ENCODE results near the gene COX7A2.
A peak's percentile ranks its signal among the peaks of the same experiment; 100 is the strongest.

The COX7A2 gene

DNA sequence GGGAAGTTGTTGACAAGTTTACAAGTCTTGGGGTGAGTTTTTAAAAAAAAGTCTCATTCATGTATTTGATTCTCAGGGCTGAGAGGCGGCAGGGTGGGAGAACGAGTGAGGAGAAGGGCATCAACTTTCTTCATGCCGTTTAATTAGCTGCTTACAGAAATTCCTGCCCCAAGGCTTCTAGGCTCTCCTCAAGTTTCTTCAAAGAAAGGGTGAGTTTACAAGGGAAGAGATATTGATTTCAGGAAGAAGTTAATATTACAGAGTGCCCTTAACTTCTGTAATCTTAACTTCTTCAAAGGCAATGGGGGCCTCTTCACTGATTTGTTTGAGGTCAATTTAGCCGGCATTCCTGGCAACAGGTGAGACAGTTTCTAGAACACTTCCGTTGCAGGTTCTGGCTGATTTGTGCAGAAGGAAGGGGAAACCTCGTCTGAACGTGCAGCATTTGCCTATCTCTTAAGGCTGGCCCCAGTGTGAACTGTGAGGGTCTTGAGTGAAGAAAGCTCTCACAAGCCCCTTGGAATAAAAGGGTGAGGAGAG is 34.3 kb downstream of the COX7A2 start:
- H3K4me1 ChIP-seq (ENCODE audit: insufficient read depth, low read length, severe bottlenecking), result peaks cover 4% of the 10 kb centered on the region
- no peaks in the 10 kb centered on the region for H3K9me3 ChIP-seq (ENCODE audit: low read length)
- H3K4me3 ChIP-seq (ENCODE audit: low read depth, low read length, poor library complexity, severe bottlenecking), result no peak overlapping the region
- no peak overlapping the region for H3K27ac ChIP-seq (ENCODE audit: low read depth, low read length, poor library complexity, severe bottlenecking)
- H3K9me2 ChIP-seq (ENCODE audit: low read depth, low read length), result no peaks in the 10 kb centered on the region
- no peaks in the 10 kb centered on the region for H3K79me2 ChIP-seq (ENCODE audit: insufficient read depth, low read length)
- no peak overlapping the region for H2AFZ ChIP-seq (ENCODE audit: low read length)
- no peaks in the 10 kb centered on the region for H3K36me3 ChIP-seq (ENCODE audit: insufficient read depth, low read length)
- no peak overlapping the region for H3K4me2 ChIP-seq (ENCODE audit: low read length)
- H3F3A ChIP-seq (ENCODE audit: insufficient read depth, low read length), result no peaks in the 10 kb centered on the region
- H4K20me1 ChIP-seq (ENCODE audit: insufficient read depth, low read length), result no peaks in the 10 kb centered on the region
- H3K27me3 ChIP-seq (ENCODE audit: insufficient read depth, low read length), result 0 out of 2 replicates have a peak, but pooled peaks cover 3% of the 10 kb centered on the region
- no peak for TF ChIP-seq EZH2 (IDR thresholded peaks at IDR 0.05; ENCODE audit: borderline replicate concordance, low read length)
- TF ChIP-seq, protein P1, sequence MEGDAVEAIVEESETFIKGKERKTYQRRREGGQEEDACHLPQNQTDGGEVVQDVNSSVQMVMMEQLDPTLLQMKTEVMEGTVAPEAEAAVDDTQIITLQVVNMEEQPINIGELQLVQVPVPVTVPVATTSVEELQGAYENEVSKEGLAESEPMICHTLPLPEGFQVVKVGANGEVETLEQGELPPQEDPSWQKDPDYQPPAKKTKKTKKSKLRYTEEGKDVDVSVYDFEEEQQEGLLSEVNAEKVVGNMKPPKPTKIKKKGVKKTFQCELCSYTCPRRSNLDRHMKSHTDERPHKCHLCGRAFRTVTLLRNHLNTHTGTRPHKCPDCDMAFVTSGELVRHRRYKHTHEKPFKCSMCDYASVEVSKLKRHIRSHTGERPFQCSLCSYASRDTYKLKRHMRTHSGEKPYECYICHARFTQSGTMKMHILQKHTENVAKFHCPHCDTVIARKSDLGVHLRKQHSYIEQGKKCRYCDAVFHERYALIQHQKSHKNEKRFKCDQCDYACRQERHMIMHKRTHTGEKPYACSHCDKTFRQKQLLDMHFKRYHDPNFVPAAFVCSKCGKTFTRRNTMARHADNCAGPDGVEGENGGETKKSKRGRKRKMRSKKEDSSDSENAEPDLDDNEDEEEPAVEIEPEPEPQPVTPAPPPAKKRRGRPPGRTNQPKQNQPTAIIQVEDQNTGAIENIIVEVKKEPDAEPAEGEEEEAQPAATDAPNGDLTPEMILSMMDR (IDR thresholded peaks at IDR 0.05; ENCODE audit: low read length), result no peak
- no peak overlapping the region for H3K9ac ChIP-seq (ENCODE audit: low read length)

- TF ChIP-seq, protein P1 (IDR thresholded peaks at IDR 0.05; ENCODE audit: low read length), result peak; percentile 94
- no peak for TF ChIP-seq EZH2 (IDR thresholded peaks at IDR 0.05; ENCODE audit: borderline replicate concordance, low read length)
- Histone ChIP-seq H3K9me2 (ENCODE audit: low read depth, low read length) (no peaks in the 10 kb centered on the region), H3K79me2 (ENCODE audit: insufficient read depth, low read length) (no peaks in the 10 kb centered on the region), H3K9ac (ENCODE audit: low read length) (no peak overlapping the region), H3K9me3 (ENCODE audit: low read length) (no peaks in the 10 kb centered on the region), H4K20me1 (ENCODE audit: insufficient read depth, low read length) (no peaks in the 10 kb centered on the region), H3K4me3 (ENCODE audit: low read depth, low read length, poor library complexity, severe bottlenecking) (no peak overlapping the region), H3K27ac (ENCODE audit: low read depth, low read length, poor library complexity, severe bottlenecking) (no peak overlapping the region), H3K36me3 (ENCODE audit: insufficient read depth, low read length) (no peaks in the 10 kb centered on the region), H3K27me3 (ENCODE audit: insufficient read depth, low read length) (0 out of 2 replicates have a peak, but pooled peaks cover 3% of the 10 kb centered on the region), H2AFZ (ENCODE audit: low read length) (no peak overlapping the region), H3K4me2 (ENCODE audit: low read length) (no peak overlapping the region; the same call in 1 of the 2 replicates), H3F3A (ENCODE audit: insufficient read depth, low read length) (no peaks in the 10 kb centered on the region), H3K4me1 (ENCODE audit: insufficient read depth, low read length, severe bottlenecking) (peaks cover 4% of the 10 kb centered on the region)
These were observed 35.1 kb downstream of the COX7A2 start for GRCh38 chr6:75208298-75209183.

DNA sequence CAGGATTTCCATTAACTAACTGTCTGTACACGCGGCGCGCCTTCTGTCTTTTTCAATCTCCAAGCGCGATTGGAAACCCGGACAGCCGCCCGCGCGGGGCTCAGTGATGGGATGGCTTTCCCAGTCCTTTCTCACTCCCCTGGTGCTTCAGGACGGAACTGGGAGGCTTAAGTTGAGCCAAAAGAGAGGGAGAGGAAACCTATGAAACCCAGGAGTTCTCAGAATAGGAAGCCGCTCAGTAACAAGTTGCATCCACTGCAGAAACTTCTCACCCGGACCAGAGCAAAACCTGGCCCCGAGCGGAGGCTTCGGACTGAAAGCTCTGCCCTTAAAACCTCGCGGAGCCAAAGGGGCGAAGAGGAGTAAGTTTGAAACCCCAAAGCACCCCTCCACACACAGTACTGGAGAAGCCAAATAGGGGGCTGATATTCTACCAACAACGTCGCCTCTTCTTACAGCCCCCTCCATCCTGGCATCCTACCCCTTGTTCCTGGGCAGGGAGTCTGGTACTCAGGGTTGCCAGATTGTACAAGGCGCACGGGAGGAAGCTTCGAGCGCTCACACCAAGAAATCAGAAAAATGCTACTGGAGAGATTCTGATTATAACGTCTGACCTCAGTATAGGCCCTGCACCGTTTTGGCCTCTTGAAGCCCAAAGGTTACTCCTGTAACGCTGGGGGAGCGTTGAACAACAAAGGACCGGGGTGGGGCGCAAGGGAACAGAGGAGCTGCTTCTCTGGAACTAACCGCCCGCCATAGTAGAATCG is 36.8 kb downstream of the COX7A2 start:
- Histone ChIP-seq H3K4me3 (ENCODE audit: low read depth, low read length, poor library complexity, severe bottlenecking) (no peak overlapping the region), H4K20me1 (ENCODE audit: insufficient read depth, low read length) (no peaks in the 10 kb centered on the region), H3F3A (ENCODE audit: insufficient read depth, low read length) (no peaks in the 10 kb centered on the region), H3K79me2 (ENCODE audit: insufficient read depth, low read length) (no peaks in the 10 kb centered on the region), H3K9me3 (ENCODE audit: low read length) (no peaks in the 10 kb centered on the region), H3K4me1 (ENCODE audit: insufficient read depth, low read length, severe bottlenecking) (peaks cover 4% of the 10 kb centered on the region), H3K9ac (ENCODE audit: low read length) (no peak overlapping the region), H3K36me3 (ENCODE audit: insufficient read depth, low read length) (no peaks in the 10 kb centered on the region), H3K4me2 (ENCODE audit: low read length) (no peak overlapping the region), H3K9me2 (ENCODE audit: low read depth, low read length) (no peaks in the 10 kb centered on the region), H2AFZ (ENCODE audit: low read length) (no peak overlapping the region), H3K27me3 (ENCODE audit: insufficient read depth, low read length) (0 out of 2 replicates have a peak, but pooled peaks cover 3% of the 10 kb centered on the region), H3K27ac (ENCODE audit: low read depth, low read length, poor library complexity, severe bottlenecking) (no peak overlapping the region)
- TF ChIP-seq, protein P1 (IDR thresholded peaks at IDR 0.05; ENCODE audit: low read length), result no peak
- no peak for TF ChIP-seq EZH2 (IDR thresholded peaks at IDR 0.05; ENCODE audit: borderline replicate concordance, low read length)
